B cell (primary cell): ENCODE measurements around the gene PDE6A. TPM values are rescaled to one million over a fixed set of nuclear protein-coding genes. Genes with fewer than 3 reads are reported as not detected.

Experiments used
- ATAC-seq: fragments of 200-7000 bp; cut with Tn5 transposase; one replicate; pipeline ENCODE4 v1.10.0; 2021; ENCODE audit warnings: low read depth, mild to moderate bottlenecking, moderate number of reproducible peaks, moderate library complexity
- CTCF ChIA-PET: fragments of 350-600 bp; sonication (Branson Sonifier 250); formaldehyde crosslinking; loops from one replicate; lab custom pipeline; 2021; ENCODE audit warnings: antibody characterized with exemption, inconsistent platforms; lab: Charles Lee
- POLR2A ChIA-PET: fragments of 350-600 bp; sonication (Branson Sonifier 250); formaldehyde crosslinking; loops from one replicate; lab custom pipeline; 2021; ENCODE audit warnings: antibody characterized with exemption; lab: Charles Lee
- DNase-seq: peaks from one replicate; pipeline ENCODE4 v3.0.0; 2013
- H2AFZ ChIP-seq: 2 replicates; pipeline ENCODE4 v1.6.1; 2012; ENCODE audit warnings: mild to moderate bottlenecking, low read depth, low read length; ENCODE audit not compliant: insufficient read depth, poor library complexity, severe bottlenecking
- H3K27ac ChIP-seq, 2 donors: 1 replicate in 1 of 2; 2 replicates in 1 of 2; pipeline ENCODE4 v1.5.1; 2012 to 2013; ENCODE audit warnings: low read length in 2 of 2, mild to moderate bottlenecking in 2 of 2, moderate library complexity in 1 of 2
- H3K27me3 ChIP-seq, 4 experiments: fragments of 200-600 bp in 1 of 4; sonication (generic) in 1 of 4; replicated peaks in 1 of 4; 1 replicate in 2 of 4; 2 replicates in 2 of 4; pipeline versions ENCODE4 v1.6.1 to v1.7.0; 2013 to 2016; ENCODE audit warnings: low read length in 3 of 4, mild to moderate bottlenecking in 2 of 4, mixed read lengths in 1 of 4, moderate library complexity in 1 of 4; ENCODE audit not compliant: insufficient read depth in 4 of 4, control insufficient read depth in 3 of 4; ENCODE audit errors: control extremely low read depth in 1 of 4
- H3K36me3 ChIP-seq, 2 experiments: replicated peaks in 1 of 2; 1 replicate in 1 of 2; 2 replicates in 1 of 2; pipeline versions ENCODE4 v1.6.1 to v1.7.1; 2013; ENCODE audit warnings: low read length in 1 of 2; ENCODE audit not compliant: insufficient read depth in 2 of 2, control insufficient read depth in 1 of 2; ENCODE audit errors: control extremely low read depth in 1 of 2, extremely low read depth in 1 of 2
- H3K4me1 ChIP-seq, 2 donors: fragments of 200-600 bp in 1 of 2; sonication (generic) in 1 of 2; 1 replicate in 1 of 2; 2 replicates in 1 of 2; pipeline versions ENCODE4 v1.5.1 to v1.6.1; 2013 to 2017; ENCODE audit warnings: low read length in 2 of 2; ENCODE audit not compliant: control insufficient read depth in 2 of 2, insufficient read depth in 2 of 2
- H3K4me2 ChIP-seq: replicated peaks from 2 replicates; pipeline ENCODE3; 2012; ENCODE audit warnings: mild to moderate bottlenecking, low read depth, low read length; ENCODE audit not compliant: poor library complexity, severe bottlenecking
- H3K4me3 ChIP-seq, 5 experiments: fragments of 200-600 bp in 1 of 5; sonication (generic) in 1 of 5; 1 replicate in 3 of 5; 2 replicates in 2 of 5; pipeline versions ENCODE4 v1.5.1 to v1.7.0; 2011 to 2016; ENCODE audit warnings: low read length in 4 of 5, mild to moderate bottlenecking in 4 of 5, low read depth in 2 of 5, control low read depth in 1 of 5, moderate library complexity in 1 of 5; ENCODE audit not compliant: insufficient read depth in 1 of 5; ENCODE audit errors: control extremely low read depth in 1 of 5, extremely low read depth in 1 of 5
- H3K79me2 ChIP-seq: fragments of 200-600 bp; sonication (generic); one replicate; pipeline ENCODE4 v1.6.0; 2016; ENCODE audit warnings: low read length; ENCODE audit not compliant: control insufficient read depth, insufficient read depth
- H3K9ac ChIP-seq: fragments of 200-600 bp; sonication (generic); 2 replicates; pipeline ENCODE4 v1.6.1; 2017; ENCODE audit warnings: mild to moderate bottlenecking, low read length, moderate library complexity
- H3K9me3 ChIP-seq, 3 donors: one replicate each; pipeline versions ENCODE4 v1.6.1 to v1.7.1; 2013; ENCODE audit warnings: low read length in 2 of 3; ENCODE audit not compliant: control insufficient read depth in 2 of 3, insufficient read depth in 1 of 3; ENCODE audit errors: control extremely low read depth in 1 of 3
- H4K20me1 ChIP-seq: 2 replicates; pipeline ENCODE4 v1.6.0; 2012; ENCODE audit warnings: mild to moderate bottlenecking, low read length; ENCODE audit not compliant: insufficient read depth, control insufficient read depth, poor library complexity, severe bottlenecking
- H3K27ac Mint-ChIP-seq: one replicate; pipeline ENCODE4 v1.8.0; 2021; ENCODE audit warnings: mixed read lengths
- H3K27me3 Mint-ChIP-seq: one replicate; pipeline ENCODE4 v1.8.0; 2021; ENCODE audit warnings: mixed read lengths
- H3K4me1 Mint-ChIP-seq: one replicate; pipeline ENCODE4 v1.8.0; 2021; ENCODE audit warnings: mixed read lengths
- H3K4me3 Mint-ChIP-seq: one replicate; pipeline ENCODE4 v1.8.0; 2021; ENCODE audit warnings: mixed read lengths
- H3K9me3 Mint-ChIP-seq: one replicate; pipeline ENCODE4 v1.8.0; 2022; ENCODE audit warnings: mixed read lengths; ENCODE audit not compliant: insufficient read depth
- CTCF ChIP-seq: fragments of 200-600 bp; IDR thresholded peaks from one replicate; pipeline ENCODE4 v1.8.0; 2022; ENCODE audit warnings: antibody characterized with exemption, mild to moderate bottlenecking
- EZH2 ChIP-seq: IDR thresholded peaks from 2 replicates; pipeline ENCODE4 v1.6.1; 2012; ENCODE audit warnings: borderline replicate concordance, low read depth, mild to moderate bottlenecking, moderate library complexity, low read length; ENCODE audit not compliant: insufficient read depth, poor library complexity, severe bottlenecking
- WGBS: methylation state at CpG from one replicate; pipeline ENCODE4 v1.1.5; 2013; ENCODE audit warnings: missing lambda C conversion rate; ENCODE audit not compliant: insufficient coverage; 5-methylcytosine and 5-hydroxymethylcytosine counted together
- intact Hi-C: fragments of 100-400 bp; cut with micrococcal nuclease; formaldehyde crosslinking; loops from one replicate; pipeline ENCODE4 v1.10.0; 2022
- polyA plus RNA-seq: library from polyadenylated mRNA; depleted of rRNA; stranded (reverse); fragments of >200 nt; gene quantifications from 2 replicates; pipeline ENCODE4 v1.2.3, GENCODE V29; 2012
- total RNA-seq, 2 donors: library from RNA; stranded (reverse); fragments of 120-200 nt in 1 of 2; gene quantifications; 1 replicate in 1 of 2; 2 replicates in 1 of 2; pipeline versions ENCODE4 v1.2.3 to v1.2.4, GENCODE V29; 2013 to 2022

Gene PDE6A
- total and polyA plus RNA-seq, 2 donors (not counting 1 experiment from before 2014, with no cell fraction given) = not detected

- no peak for DNase-seq
- no peak for TF ChIP-seq CTCF
- TF ChIP-seq EZH2 = no peak
- POLR2A ChIA-PET = no interaction called here
Observed at GRCh38 chr5:149907828-149908227, 36.8 kb downstream of the PDE6A start.

GRCh38 chr5:149904977-149905376 is 39.6 kb downstream of the PDE6A start:
- POLR2A ChIA-PET = no interaction called here
- H3K27me3 ChIP-seq = no peaks in the 10 kb centered on the region
- ATAC-seq (no peak), DNase-seq (no peak)
- no peaks in the 10 kb centered on the region for H3K79me2 ChIP-seq
- H3K9me3 Mint-ChIP-seq = no peaks in the 10 kb centered on the region
- intact Hi-C loops = no loop called here
- H3K4me3 Mint-ChIP-seq = no peak overlapping the region
- no peak overlapping the region for H3K4me3 ChIP-seq
- CTCF ChIA-PET = no interaction called here
- peaks cover 31% of the 10 kb centered on the region for H3K27me3 Mint-ChIP-seq
- H3K36me3 ChIP-seq = no peaks in the 10 kb centered on the region
- no peak for TF ChIP-seq EZH2
- no peak for TF ChIP-seq CTCF
- H4K20me1 ChIP-seq = no peaks in the 10 kb centered on the region
- H3K9ac ChIP-seq = no peak overlapping the region
- H3K27ac Mint-ChIP-seq = no peak overlapping the region
- no peaks in the 10 kb centered on the region for H3K9me3 ChIP-seq
- H3K4me2 ChIP-seq = no peak overlapping the region
- H3K4me1 Mint-ChIP-seq = peaks cover 2% of the 10 kb centered on the region
- H2AFZ ChIP-seq = no peak overlapping the region
- H3K4me1 ChIP-seq = no peaks in the 10 kb centered on the region
- H3K27ac ChIP-seq = no peak overlapping the region

More at GRCh38 chr5:149907828-149908227, 36.8 kb downstream of the PDE6A start:
- H3K36me3 ChIP-seq = no peaks in the 10 kb centered on the region
- no peaks in the 10 kb centered on the region for H3K79me2 ChIP-seq
- Mint-ChIP-seq H3K27ac (no peak overlapping the region), H3K4me3 (no peak overlapping the region), H3K4me1 (peaks cover 2% of the 10 kb centered on the region), H3K9me3 (no peaks in the 10 kb centered on the region), H3K27me3 (peaks cover 36% of the 10 kb centered on the region)
- no peaks in the 10 kb centered on the region for H3K4me1 ChIP-seq
- H3K27ac ChIP-seq = no peak overlapping the region
- no peaks in the 10 kb centered on the region for H3K9me3 ChIP-seq
- H3K4me2 ChIP-seq = no peak overlapping the region
- intact Hi-C loops = no loop called here
- H2AFZ ChIP-seq = no peak overlapping the region
- 90% methylated on average over 2 of the region's 3 CpGs for WGBS
- CTCF ChIA-PET = no interaction called here
- no peaks in the 10 kb centered on the region for H4K20me1 ChIP-seq
- no peak overlapping the region for H3K9ac ChIP-seq
- H3K4me3 ChIP-seq = no peak overlapping the region
- no peak for ATAC-seq
- H3K27me3 ChIP-seq = peaks cover 0 to 4% (median 1%) of the 10 kb centered on the region in 4 experiments
